Suprapubic skin (tissue), 4 donors: Measurements from ENCODE around the gene DCD. TPM values are rescaled to one million over a fixed set of nuclear protein-coding genes. Genes with fewer than 3 reads are reported as not detected.
A peak's percentile ranks its signal among the peaks of the same experiment; 100 is the strongest.

Source experiments
- DNase-seq, 2 donors: peaks; one replicate each; pipeline ENCODE4 v3.0.0-alpha.2; 2019; ENCODE audit warnings: low spot score in 2 of 2
- H3K27ac ChIP-seq: fragments of 200-600 bp; sonication (generic); one replicate; pipeline ENCODE4 v1.5.1; 2019
- H3K27me3 ChIP-seq: fragments of 200-600 bp; sonication (generic); one replicate; pipeline ENCODE4 v1.5.1; 2019
- H3K36me3 ChIP-seq: fragments of 200-600 bp; sonication (generic); one replicate; pipeline ENCODE4 v1.5.1; 2019
- H3K4me1 ChIP-seq: fragments of 200-600 bp; sonication (generic); one replicate; pipeline ENCODE4 v1.5.1; 2019
- H3K4me3 ChIP-seq: fragments of 200-600 bp; sonication (generic); one replicate; pipeline ENCODE4 v1.5.1; 2019; ENCODE audit warnings: mild to moderate bottlenecking
- H3K9me3 ChIP-seq: fragments of 200-600 bp; sonication (generic); one replicate; pipeline ENCODE4 v1.5.1; 2019
- CTCF ChIP-seq, 2 donors: fragments of 200-600 bp in 1 of 2; fragments of 450-650 bp in 1 of 2; sonication (generic) in 1 of 2; IDR thresholded peaks; one replicate each; pipeline ENCODE4 v1.5.1; 2016 to 2019; ENCODE audit warnings: antibody characterized with exemption in 2 of 2, mild to moderate bottlenecking in 1 of 2, moderate library complexity in 1 of 2
- EP300 ChIP-seq: sonication (generic); formaldehyde crosslinking; IDR thresholded peaks from one replicate; pipeline ENCODE4 v1.6.1; 2017; ENCODE audit warnings: antibody characterized with exemption
- POLR2A ChIP-seq, 2 donors: fragments of 450-650 bp; IDR thresholded peaks; one replicate each; pipeline ENCODE4 v1.6.1; 2017; ENCODE audit warnings: antibody characterized with exemption in 2 of 2, mild to moderate bottlenecking in 2 of 2, moderate library complexity in 2 of 2
- POLR2AphosphoS5 ChIP-seq, 3 donors: sonication (generic); formaldehyde crosslinking; IDR thresholded peaks; one replicate each; pipeline ENCODE4 v1.6.1; 2017; ENCODE audit warnings: antibody characterized with exemption in 3 of 3
- WGBS: methylation state at CpG from one replicate; pipeline ENCODE4 v1.1.5; 2018; 5-methylcytosine and 5-hydroxymethylcytosine counted together
- total RNA-seq, 4 donors: library from RNA; depleted of rRNA; stranded (reverse); fragments of >200 nt; gene quantifications; one replicate each; pipeline ENCODE4 v1.1.0, GENCODE V29; 2016

Gene DCD
- total RNA-seq, 4 donors from 2014 or later: 1,519 to 3,186 (median 2,298) TPM

- no peak for DNase-seq
- no peaks in the 10 kb centered on the region for H3K36me3 ChIP-seq
- no peak overlapping the region for H3K4me3 ChIP-seq
- TF ChIP-seq POLR2AphosphoS5 (IDR thresholded peaks at IDR 0.05) (no peak), POLR2A (IDR thresholded peaks at IDR 0.05) (no peak), EP300 (no peak), CTCF (IDR thresholded peaks at IDR 0.05) (no peak)
- no peaks in the 10 kb centered on the region for H3K9me3 ChIP-seq
- no peak overlapping the region for H3K27ac ChIP-seq
- 74% methylated on average over 5 of the region's 5 CpGs for WGBS
- no peaks in the 10 kb centered on the region for H3K4me1 ChIP-seq
- peaks cover 37% of the 10 kb centered on the region for H3K27me3 ChIP-seq
These were observed 40.3 kb upstream of the DCD start for GRCh38 chr12:54688309-54689033.

GRCh38 chr12:54684636-54685630 is 36.8 kb upstream of the DCD start:
- WGBS: 54% methylated on average over 12 of the region's 12 CpGs
- H3K4me3 ChIP-seq: no peak overlapping the region
- H3K27ac ChIP-seq: peak overlapping the region; percentile 48
- H3K27me3 ChIP-seq: peaks cover 43% of the 10 kb centered on the region
- no peak for DNase-seq
- H3K4me1 ChIP-seq: no peaks in the 10 kb centered on the region
- no peaks in the 10 kb centered on the region for H3K9me3 ChIP-seq
- TF ChIP-seq POLR2AphosphoS5 (IDR thresholded peaks at IDR 0.05) (no peak), POLR2A (IDR thresholded peaks at IDR 0.05) (no peak), CTCF (IDR thresholded peaks at IDR 0.05) (no peak)
- no peaks in the 10 kb centered on the region for H3K36me3 ChIP-seq

- 36% methylated on average over 2 of the region's 2 CpGs for WGBS
These were observed 35.2 kb upstream of the DCD start for GRCh38 chr12:54683398-54683797.

GRCh38 chr12:54682674-54683073 is 34.5 kb upstream of the DCD start:
- Histone ChIP-seq H3K36me3 (no peaks in the 10 kb centered on the region), H3K27ac (no peak overlapping the region), H3K9me3 (no peaks in the 10 kb centered on the region), H3K4me3 (no peak overlapping the region), H3K4me1 (no peaks in the 10 kb centered on the region), H3K27me3 (peaks cover 38% of the 10 kb centered on the region)
- WGBS: 32% methylated on average over 1 of the region's 1 CpG
- no peak for TF ChIP-seq EP300
- no peak for TF ChIP-seq POLR2A (IDR thresholded peaks at IDR 0.05)
- no peak for TF ChIP-seq CTCF (IDR thresholded peaks at IDR 0.05)
- TF ChIP-seq POLR2AphosphoS5 (IDR thresholded peaks at IDR 0.05): no peak
- no peak for DNase-seq

More at GRCh38 chr12:54683398-54683797, 35.2 kb upstream of the DCD start:
- Histone ChIP-seq H3K27ac (no peak overlapping the region), H3K4me1 (no peaks in the 10 kb centered on the region), H3K36me3 (no peaks in the 10 kb centered on the region), H3K9me3 (no peaks in the 10 kb centered on the region), H3K4me3 (no peak overlapping the region), H3K27me3 (peaks cover 40% of the 10 kb centered on the region)
- DNase-seq: no peak
- TF ChIP-seq CTCF (IDR thresholded peaks at IDR 0.05) (no peak), POLR2A (IDR thresholded peaks at IDR 0.05) (no peak), EP300 (no peak), POLR2AphosphoS5 (IDR thresholded peaks at IDR 0.05) (no peak)

- H3K36me3 ChIP-seq: no peaks in the 10 kb centered on the region
- no peak overlapping the region for H3K27ac ChIP-seq
- H3K9me3 ChIP-seq: no peaks in the 10 kb centered on the region
- TF ChIP-seq CTCF (IDR thresholded peaks at IDR 0.05): peak in 1 of 2 donors; percentile 43
- no peak for TF ChIP-seq POLR2A (IDR thresholded peaks at IDR 0.05)
- no peak overlapping the region for H3K4me3 ChIP-seq
- DNase-seq: no peak
- H3K27me3 ChIP-seq: peaks cover 21% of the 10 kb centered on the region
- H3K4me1 ChIP-seq: no peaks in the 10 kb centered on the region
- whole genome bisulfite sequencing: 53% methylated on average over 3 of the region's 3 CpGs
These were observed 32.2 kb upstream of the DCD start for GRCh38 chr12:54680374-54680773.
